Mammary epithelial cell (primary cell): ENCODE data around the gene MAPT.

Experiments
- CTCF ChIP-seq, 2 donors: IDR thresholded peaks in 1 of 2; conservative IDR thresholded peaks in 1 of 2; 2 replicates each; pipeline ENCODE4 v1.5.1; 2011 to 2012; ENCODE audit warnings: inconsistent platforms in 2 of 2, low read length in 2 of 2, mild to moderate bottlenecking in 2 of 2, control low read depth in 1 of 2, low read depth in 1 of 2; ENCODE audit not compliant: insufficient read depth in 1 of 2; ENCODE audit errors: extremely low read depth in 1 of 2
- EZH2 ChIP-seq: IDR thresholded peaks from 2 replicates; pipeline ENCODE4 v1.6.1; 2012; ENCODE audit warnings: low read length, inconsistent platforms, borderline replicate concordance

GRCh38 chr17:46029627-46030026 is 135.3 kb downstream of the MAPT start:
- no peak for TF ChIP-seq CTCF (conservative IDR thresholded peaks at IDR 0.05 in 1 of 2, IDR thresholded peaks at IDR 0.05 in 1 of 2; ENCODE audit: extremely low read depth in 1 of 2, insufficient read depth in 1 of 2, low read depth in 1 of 2, low read length in 2 of 2)
- TF ChIP-seq EZH2, result no peak
